ENCODE results near the gene DHCR24.
"Not testable (repeated sequence)": the region's sequence is repeated elsewhere in the genome, so short reads cannot be mapped to it uniquely, and the experiment has no call there.

DHCR24 gene, protein sequence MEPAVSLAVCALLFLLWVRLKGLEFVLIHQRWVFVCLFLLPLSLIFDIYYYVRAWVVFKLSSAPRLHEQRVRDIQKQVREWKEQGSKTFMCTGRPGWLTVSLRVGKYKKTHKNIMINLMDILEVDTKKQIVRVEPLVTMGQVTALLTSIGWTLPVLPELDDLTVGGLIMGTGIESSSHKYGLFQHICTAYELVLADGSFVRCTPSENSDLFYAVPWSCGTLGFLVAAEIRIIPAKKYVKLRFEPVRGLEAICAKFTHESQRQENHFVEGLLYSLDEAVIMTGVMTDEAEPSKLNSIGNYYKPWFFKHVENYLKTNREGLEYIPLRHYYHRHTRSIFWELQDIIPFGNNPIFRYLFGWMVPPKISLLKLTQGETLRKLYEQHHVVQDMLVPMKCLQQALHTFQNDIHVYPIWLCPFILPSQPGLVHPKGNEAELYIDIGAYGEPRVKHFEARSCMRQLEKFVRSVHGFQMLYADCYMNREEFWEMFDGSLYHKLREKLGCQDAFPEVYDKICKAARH

DNA sequence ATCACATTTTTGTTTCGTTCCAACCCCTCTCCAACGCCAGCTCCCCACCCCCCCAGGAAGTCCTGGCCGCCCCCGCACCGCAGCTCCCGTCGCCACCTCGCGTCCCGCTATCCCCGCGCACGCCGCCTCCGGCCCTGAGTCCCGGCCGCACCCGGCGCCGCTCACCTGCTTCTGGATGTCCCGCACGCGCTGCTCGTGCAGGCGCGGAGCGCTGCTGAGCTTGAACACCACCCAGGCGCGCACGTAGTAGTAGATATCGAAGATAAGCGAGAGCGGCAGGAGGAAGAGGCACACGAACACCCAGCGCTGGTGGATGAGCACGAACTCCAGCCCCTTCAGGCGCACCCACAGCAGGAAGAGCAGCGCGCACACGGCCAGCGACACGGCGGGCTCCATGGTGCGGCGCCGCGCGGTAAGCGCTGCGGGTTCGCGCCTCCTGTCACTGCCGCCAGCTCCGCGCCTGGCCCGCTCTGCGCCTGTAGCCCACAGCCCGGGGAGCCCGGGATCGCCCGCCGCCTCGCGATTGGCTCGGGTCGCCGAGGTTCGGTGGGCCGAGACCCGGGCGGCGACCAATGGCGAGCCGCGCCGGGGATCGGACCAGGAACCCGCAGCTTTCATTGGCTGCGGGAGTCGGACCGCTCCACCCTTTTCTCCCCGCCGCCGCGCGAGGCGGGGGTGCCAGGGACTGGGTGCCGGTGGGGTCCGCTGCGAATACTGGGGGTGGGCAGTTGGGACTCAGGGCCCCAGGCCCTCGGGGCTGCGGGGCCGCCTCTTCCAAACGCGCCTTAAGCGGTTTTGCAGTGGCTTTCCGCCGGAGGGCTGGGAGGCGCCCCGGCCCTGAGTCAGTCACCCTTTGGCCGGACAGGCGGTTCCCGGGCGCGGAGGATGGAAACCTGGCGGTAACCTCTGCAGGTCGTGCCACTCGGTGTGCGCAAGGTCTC, at the start of gene DHCR24:
Gene DHCR24, minus strand, starts transcription at position 472 of the 941 bp plus-strand sequence. Its CDS starts 76 bp downstream, at position 396.
- peak; percentile 99 for DNase-seq (ENCODE audit: low spot score)

DNA sequence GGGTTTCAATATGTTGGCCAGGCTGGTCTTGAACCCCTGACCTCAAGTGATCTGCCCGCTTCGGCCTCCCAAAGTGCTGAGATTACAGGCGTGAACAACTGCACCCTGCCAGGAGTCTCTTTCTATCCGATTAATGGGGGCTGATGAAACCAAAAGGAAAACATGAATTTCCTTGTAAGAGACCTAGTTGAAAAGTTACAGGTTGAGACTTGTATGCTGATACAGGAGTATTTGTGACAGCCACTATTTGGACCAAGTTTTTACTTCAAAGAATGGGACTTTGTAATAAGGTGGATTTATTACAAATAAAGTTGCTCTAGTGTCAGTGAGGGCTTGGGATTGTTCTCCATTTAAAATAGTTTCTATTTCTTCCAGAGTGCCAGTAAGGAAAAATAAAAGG, 49.8 kb upstream of the DHCR24 start:
- DNase-seq (ENCODE audit: low spot score) = no peak

DNA sequence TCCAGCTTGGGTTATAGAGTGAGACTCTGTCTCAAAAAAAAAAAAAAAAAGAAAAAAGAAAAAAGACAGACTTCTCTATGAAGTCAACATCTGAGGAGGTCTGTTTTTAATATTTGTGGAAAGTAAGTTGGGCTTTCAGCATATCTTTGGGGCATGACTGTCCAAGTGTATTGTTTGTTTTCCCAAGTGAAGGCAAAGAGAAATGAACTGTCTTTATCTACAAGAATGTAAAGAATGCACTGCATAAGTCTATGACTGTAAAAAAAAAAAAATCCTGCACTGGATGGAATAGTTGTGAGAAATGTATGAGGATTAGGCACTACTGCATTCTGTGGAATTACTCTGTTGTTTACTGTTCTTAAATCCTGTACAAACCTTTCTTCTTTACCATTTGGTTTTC, 47.9 kb upstream of the DHCR24 start:
- DNase-seq (ENCODE audit: low spot score) = peak; percentile 70

DNA sequence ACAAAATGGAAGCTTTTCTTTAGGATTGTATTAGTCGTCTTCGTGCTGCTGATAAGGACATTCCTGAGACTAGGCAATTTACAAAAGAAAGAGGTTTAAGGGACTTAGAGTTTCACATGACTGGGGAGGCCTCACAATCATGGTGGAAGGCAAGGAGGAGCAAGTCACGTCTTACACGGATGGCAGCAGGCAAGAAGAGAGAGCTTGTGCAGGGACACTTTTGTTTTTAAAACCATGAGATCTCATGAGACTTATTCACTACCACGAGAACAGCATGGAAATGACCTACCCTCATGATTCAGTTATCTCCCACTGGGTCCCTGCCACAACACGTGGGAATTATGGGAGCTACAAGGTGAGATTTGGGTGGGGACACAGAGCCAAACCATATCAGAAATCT, 47.1 kb upstream of the DHCR24 start:
- not testable (repeated sequence) for DNase-seq (ENCODE audit: low spot score)

DNA sequence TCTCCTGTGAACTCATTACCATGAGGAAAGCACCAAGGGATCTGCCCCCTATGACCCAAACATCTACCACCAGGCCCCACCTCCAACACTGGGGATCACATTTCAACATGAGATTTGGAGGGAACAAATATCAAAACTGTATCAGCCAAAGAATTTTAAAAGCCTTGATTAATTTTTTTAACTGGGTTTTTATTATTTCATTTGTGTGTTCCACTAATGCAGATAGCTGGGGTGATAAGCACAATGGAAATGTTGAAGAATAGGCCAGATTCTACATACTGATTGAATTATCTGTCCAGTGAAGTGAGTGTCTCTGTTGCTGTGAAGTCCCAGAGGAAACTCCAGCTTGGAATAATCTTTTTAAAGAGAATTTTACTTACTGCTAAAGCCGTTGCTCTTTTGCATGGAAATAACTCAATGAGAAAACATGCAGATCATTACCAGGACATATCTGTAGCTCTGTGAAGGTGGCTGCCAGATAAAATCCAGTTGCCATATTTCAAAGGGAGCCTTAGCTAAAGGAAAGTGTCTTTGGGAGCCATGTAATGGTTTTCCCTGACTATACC, 44.4 kb upstream of the DHCR24 start:
- DNase-seq (ENCODE audit: low spot score) = no peak

DNA sequence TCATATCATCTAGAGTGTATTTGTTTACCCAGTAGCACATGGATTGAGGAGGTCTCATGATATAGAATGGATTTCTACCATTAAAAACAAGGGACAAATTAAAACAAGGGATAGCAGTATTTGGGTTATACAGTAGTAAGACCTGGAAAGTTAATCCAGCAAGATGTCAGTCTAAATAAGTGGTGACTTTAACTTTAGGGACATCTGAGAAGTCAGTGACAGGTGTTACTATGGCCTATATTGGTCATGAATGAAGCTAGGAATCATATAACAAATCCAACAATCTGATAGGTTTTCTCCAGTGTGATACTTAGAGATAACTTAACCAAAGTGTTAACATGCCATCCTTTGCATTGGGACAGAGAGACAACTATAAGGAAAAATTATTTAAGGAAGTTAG, 42.7 kb upstream of the DHCR24 start:
- DNase-seq (ENCODE audit: low spot score) = no peak

DNA sequence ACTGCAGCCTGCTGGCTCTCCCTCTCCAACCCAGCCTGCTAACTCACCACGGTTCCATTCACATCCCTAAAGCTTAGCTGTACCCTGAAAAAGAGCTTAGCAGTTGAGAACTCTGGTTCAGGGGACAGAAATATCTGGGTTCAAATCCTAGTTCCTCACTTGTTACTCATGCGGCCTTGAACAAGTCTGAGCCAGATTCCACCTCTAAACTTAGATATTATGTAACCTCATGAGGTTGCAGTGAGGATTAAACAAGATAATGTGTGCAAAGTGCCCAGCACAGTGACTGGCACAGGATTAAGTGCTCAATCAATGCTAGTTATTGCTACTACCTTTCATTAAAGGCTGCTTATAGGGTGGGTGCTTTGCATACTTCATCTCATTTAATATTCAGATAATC, 41.3 kb upstream of the DHCR24 start:
- no peak for DNase-seq (ENCODE audit: low spot score)

DNA sequence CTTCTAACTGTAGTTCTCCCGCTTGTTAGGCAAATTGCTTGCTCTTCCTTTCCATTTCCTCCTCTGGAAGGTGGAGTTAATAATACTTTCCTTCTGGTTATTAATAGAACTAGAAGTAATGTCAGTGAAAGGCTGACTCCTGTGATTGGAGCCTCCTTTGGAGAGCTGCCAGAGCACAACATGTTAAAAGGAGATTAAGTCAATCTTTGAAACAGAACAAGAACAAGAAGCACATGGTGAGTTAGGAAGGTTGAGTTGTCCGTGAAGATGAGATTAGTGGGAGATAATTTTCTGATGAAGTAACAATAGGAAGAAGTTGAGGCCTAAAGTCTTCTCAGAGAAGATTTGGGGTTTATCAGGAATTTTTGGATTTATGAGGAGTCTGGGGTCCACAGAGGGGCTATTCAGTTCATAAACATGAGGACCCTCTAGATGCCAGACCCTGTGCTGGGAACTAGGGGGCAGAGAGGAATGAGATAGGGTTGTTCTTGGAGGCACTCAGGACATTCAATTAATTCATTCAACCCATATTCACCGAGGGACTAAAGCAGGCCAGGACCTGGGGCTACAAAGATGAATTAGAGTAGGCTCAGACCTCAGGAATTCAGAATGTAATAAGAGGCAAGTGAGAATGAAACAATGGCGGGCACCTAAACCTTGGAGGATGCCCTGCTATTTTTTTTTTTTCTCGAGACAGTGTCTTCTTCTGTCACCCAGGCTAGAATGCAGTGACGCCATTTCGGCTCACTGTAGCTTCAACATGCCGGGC, 40.7 kb upstream of the DHCR24 start:
- DNase-seq (ENCODE audit: low spot score) = no peak

DNA sequence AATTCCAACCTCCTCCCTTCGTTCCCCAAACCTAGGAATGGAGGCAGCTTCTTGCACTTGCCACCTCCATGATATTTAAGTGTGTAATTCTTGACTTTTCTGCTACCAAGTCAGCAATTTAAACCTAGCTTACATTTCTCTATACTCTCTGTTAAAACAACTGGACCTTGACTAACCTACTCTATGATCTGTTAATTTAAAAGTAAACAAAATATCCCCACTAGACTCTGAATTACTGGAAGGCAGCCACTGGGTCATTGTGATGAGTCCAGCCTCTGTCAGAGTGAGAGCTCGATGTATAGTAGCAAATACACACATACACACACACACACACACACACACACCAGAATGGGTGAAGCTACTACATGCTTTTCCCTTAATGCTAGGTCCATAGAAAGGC, 40.0 kb upstream of the DHCR24 start:
- no peak for DNase-seq (ENCODE audit: low spot score)

DNA sequence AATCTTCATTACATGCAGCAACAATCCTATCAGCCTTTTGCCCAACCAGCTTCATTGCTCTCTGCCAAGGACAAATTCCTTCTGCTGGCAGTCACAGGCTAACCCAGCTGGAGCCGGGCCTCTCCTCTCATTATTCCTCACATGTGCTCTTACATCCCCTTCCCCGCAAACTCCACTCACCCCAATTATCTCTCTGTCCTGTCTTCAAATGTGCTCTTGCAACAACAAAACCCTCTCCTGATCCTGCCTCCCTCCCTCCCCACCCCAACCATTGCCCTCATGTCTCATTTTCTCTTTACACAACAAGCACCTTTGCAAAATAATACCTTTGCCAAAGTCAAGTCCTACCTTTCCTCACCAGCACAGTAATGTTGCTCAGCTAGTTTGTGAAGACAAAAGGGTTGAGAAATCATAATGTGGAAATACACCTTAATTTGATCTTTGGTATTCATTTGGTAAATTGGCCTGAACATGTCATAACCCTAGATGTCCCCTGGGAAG, 36.0 kb upstream of the DHCR24 start:
- peak; percentile 24 for DNase-seq (ENCODE audit: low spot score)

DNA sequence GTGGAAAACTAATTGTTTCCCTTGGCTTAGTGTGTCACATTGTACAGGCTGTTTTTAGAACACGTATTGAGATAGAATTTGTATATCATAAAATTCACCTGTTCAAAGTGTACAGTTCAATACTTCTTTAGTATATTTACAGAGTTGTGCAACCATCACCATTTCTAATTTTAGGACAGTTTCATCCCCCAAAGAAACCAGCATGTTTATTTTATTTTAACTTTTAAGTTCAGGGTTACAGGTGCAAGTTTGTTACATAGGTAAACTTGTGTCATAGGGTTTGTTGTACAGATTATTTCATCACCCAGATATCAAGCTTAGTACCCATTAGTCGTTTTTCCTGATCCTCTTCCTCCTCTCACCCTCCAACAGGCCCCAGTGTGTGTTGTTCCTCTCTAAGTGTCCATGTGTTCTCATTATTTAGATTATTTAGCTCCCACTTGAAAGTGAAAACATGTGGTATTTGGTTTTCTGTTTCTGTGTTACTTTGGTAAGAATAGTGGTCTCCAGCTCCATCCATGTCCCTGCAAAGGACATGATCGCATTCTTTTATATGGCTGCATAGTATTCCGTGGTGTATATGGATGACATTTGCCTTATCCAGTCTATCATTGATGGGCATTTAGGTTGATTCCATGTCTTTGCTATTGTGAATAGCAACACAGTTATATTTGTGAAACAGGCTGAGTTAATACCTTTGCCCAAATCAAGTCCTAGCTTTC, 35.2 kb upstream of the DHCR24 start:
- no peak for DNase-seq (ENCODE audit: low spot score)

DNA sequence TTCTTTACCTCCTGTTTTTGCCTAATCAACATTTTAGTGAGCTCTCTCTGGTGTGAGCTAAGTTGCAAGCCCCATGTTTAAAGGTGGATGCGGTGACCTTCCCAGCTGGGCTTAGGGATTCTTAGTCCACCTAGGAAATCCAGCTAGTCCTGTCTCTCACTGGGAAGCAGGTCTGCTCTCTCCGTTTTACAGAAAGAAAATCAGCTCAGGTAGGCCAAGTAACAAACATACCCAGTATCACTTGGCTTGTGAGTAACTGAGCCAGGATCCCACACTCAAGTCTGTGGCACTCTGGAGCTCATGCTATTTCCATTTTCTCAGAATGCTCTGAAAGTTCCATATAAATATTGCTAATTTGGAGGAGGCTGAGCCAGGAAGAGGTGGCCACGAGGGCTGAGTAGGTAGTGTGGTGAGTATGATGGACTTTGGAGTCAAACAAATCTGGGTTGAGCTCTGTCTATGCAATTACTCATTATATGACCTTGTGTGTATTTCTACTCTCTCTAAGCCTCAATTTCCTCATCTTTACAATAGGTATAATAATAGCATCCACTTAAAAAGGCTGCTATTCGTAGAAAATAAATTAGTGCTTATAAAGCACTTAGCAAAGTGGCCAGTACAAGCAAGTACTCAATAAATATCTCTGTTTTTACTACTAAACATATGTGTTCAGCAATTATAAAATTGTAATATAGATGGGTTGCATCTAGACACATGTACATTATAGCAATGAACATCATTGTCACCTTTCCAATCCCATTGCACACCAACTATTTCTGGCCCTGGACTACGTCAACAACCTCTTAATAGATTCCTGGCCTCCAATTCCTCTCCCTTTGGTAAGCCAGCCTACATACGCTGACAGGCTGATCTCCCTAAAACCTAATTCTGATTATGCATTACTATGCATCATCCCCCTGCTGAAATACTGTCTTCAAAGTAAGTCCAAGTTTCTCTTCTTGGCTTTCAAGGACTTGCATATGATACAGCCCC, 32.7 kb upstream of the DHCR24 start:
- no peak for DNase-seq (ENCODE audit: low spot score)

DNA sequence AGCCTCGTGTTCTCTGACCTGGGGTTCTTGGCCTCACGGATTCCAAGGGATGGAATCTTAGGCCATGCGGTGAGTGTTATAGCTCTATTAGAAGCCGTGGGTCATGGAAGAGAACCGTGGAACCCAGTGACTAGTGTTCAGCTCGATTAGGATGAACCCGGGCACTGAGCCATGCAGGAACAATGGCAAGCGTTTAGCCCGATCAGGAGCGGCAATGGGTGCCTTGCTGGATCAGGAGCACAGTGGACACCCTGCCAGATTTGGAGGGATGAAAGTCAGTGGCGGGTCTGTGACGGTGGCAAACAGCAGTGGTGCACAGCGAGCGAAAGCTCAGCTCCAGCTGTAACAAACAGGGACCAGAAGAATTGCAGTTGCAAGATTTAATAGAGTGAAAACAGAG, 24.1 kb upstream of the DHCR24 start:
- DNase-seq (ENCODE audit: low spot score) = not testable (repeated sequence)

DNA sequence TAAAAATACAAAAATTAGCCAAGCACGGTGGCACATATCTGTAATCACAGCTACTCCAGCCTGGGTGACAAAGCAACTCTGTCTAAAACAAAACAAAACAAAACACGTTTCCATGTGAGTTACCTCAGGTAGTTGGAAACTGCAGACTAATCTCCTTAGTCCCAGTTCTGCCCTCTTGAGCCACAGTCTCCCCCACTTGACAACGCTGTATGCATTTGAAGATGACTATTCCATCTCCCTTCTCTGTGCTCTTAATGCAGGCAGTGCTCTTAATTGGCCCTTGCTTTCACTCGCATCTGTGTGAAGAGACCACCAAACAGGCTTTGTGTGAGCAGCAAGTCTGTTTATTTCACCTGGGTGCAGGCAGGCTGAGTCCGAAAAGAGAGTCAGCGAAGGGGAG, 19.6 kb upstream of the DHCR24 start:
- DNase-seq (ENCODE audit: low spot score) = no peak

DNA sequence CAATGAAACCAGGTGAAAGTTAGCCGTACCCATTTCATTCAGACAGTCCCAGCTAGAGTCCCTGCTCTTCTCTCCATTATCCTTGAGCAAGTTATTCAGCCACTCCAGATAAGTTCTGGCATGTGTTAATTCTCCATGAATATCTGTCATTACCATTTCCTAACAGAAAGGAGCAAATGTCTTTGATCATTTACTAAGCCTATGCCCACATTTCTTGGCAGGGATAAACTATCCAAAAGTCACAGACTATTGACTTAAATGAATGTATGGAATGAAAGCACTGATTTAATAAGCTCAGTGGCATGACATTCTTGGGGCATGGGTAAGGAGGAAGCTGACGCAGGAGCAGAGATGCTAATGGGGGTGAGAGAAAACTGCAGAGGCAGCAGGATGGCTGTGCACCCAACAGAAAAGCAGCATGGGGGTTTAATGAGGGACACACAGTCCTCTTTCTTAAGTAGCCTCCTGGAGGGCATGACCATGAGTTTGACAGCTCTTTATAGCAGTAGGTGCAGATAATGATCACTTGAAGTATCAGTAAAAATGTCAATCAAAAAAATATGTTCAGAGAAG, 17.6 kb upstream of the DHCR24 start:
- DNase-seq (ENCODE audit: low spot score) = peak; percentile 72

DNA sequence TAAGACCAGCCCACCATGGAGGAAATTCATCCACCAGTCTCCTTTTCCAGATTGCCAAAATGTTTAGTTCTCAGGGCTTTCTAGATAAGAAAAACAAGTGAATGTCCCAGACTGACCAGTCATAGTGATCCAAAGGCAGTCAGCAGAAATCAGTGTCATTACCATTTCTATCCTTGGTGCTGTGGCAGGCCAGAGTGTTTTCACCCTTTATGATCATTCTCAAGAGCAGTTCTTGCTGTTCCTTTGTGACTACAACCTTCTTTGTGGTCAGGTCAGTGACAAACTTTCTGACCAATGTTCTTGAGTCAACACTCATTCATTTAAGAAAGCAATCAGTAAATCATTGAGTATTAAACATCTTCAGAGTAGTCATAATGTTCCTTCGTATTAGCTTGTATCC, 7.3 kb upstream of the DHCR24 start:
- no peak for DNase-seq (ENCODE audit: low spot score)

DNA sequence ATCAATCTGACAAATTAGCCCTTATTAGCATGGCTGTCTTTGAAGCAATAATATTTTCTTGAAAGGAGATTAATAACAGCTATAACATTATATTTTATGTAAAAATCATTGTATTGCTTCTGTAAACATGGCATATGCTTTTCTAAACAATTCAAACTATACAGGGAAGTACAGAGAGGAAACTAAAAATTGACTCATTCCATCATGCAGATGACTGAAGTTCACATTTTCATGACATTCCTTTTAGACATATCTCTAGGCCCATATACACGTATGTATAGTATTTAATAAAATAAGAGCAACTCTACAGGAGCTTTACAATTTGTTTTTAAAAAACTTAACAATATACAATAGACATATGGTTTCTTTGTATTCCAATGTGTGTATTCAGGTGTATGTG, 5.6 kb upstream of the DHCR24 start:
- no peak for DNase-seq (ENCODE audit: low spot score)

DNA sequence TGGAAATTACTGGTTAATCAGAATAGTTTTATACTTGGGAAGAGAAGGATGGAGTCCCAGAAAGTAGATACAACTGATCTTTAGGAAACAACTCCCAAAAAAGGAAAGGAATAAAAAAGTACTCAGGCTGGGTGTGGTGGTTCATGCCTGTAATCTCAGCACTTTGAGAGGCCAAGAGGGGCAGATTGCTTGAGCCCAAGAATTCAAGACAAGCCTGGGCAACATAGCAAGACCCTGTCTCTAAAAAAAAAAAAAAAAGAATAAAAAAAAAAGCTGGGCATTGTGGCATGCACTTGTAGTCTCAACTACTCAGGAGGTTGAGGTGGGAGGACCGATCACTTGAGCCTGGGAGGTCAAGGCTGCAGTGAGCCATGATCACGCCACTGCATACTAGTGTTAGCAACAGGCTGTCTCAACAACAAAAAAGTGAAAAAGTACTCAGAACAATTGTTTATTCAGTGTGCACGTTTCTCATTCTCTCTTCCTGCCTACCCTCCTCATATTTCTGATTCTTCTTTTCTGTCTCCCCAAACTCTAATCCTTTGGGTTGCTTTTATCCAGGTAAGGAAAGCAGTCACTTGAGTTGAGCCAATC, 2.2 kb upstream of the DHCR24 start:
- DNase-seq (ENCODE audit: low spot score) = no peak
